Tibial artery (tissue), 4 donors: ENCODE measurements around the gene ADI1.
"Not testable (repeated sequence)": the region's sequence is repeated elsewhere in the genome, so short reads cannot be mapped to it uniquely, and the experiment has no call there.

ENCODE experiments used
- DNase-seq, 2 donors: peaks; one replicate each; pipeline ENCODE4 v3.0.0-alpha.2; 2019
- H3K27ac ChIP-seq, 2 donors: fragments of 200-600 bp; sonication (generic) in 1 of 2; 1 replicate in 1 of 2; 2 replicates in 1 of 2; pipeline ENCODE4 v1.5.1; 2018 to 2019; ENCODE audit warnings: mild to moderate bottlenecking in 1 of 2
- H3K27me3 ChIP-seq, 2 donors: fragments of 200-600 bp; sonication (generic) in 1 of 2; one replicate each; pipeline versions ENCODE4 v1.5.1 to v1.6.0; 2016 to 2019
- H3K36me3 ChIP-seq, 3 donors: fragments of 200-600 bp; sonication (generic) in 2 of 3; one replicate each; pipeline ENCODE4 v1.5.1; 2016 to 2019; ENCODE audit warnings: mild to moderate bottlenecking in 2 of 3
- H3K4me1 ChIP-seq, 4 donors: fragments of 200-600 bp; sonication (generic) in 2 of 4; 1 replicate in 3 of 4; 2 replicates in 1 of 4; pipeline ENCODE4 v1.5.1; 2016 to 2019
- H3K4me3 ChIP-seq, 2 donors: fragments of 200-600 bp; sonication (generic) in 1 of 2; 1 replicate in 1 of 2; 2 replicates in 1 of 2; pipeline ENCODE4 v1.5.1; 2018 to 2019; ENCODE audit warnings: mild to moderate bottlenecking in 2 of 2
- H3K9me3 ChIP-seq, 3 donors: fragments of 200-600 bp; sonication (generic) in 1 of 3; one replicate each; pipeline ENCODE4 v1.5.1; 2016 to 2019
- intact Hi-C: fragments of 100-400 bp; cut with DNase I; formaldehyde crosslinking; loops from one replicate; pipeline ENCODE4 v1.15.0; 2023; ENCODE audit warnings: low total_unique reads
- TF ChIP-seq, protein P1 (sequence below), 2 experiments: fragments of 200-600 bp in 1 of 2; fragments of 450-650 bp in 1 of 2; IDR thresholded peaks; one replicate each; pipeline ENCODE4 v1.5.1; 2017 to 2019; ENCODE audit warnings: antibody characterized with exemption in 2 of 2, mild to moderate bottlenecking in 1 of 2, moderate library complexity in 1 of 2

The ADI1 gene

DNA sequence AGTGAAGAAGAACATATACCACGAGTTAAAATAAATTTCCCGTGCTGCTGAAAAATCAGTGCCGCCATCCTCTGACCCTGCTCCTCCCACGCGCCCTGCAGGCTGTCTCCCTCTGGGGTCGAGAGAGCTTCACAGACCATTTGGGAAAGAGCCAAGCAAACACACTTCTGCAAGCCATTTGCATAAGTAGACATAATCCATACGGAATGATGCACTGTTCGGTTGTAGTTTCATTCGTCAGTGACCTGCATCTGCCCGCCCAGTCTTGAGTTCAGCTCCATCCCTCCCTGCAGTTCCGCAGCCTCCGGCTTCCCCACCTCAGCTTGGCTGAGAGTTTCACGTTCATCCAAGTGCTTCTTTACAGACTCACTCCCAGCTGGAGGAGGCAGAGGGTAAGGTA lies 70.2 kb downstream of the ADI1 start:
- H3K4me1 ChIP-seq: no peaks in the 10 kb centered on the region
- no peak overlapping the region for H3K4me3 ChIP-seq
- H3K9me3 ChIP-seq: no peaks in the 10 kb centered on the region
- intact Hi-C loops: no loop called here
- no peaks in the 10 kb centered on the region for H3K27me3 ChIP-seq
- H3K36me3 ChIP-seq: peaks cover 25 to 94% (median 47%) of the 10 kb centered on the region in 3 donors
- no peak overlapping the region for H3K27ac ChIP-seq
- DNase-seq: no peak
- TF ChIP-seq, protein P1, sequence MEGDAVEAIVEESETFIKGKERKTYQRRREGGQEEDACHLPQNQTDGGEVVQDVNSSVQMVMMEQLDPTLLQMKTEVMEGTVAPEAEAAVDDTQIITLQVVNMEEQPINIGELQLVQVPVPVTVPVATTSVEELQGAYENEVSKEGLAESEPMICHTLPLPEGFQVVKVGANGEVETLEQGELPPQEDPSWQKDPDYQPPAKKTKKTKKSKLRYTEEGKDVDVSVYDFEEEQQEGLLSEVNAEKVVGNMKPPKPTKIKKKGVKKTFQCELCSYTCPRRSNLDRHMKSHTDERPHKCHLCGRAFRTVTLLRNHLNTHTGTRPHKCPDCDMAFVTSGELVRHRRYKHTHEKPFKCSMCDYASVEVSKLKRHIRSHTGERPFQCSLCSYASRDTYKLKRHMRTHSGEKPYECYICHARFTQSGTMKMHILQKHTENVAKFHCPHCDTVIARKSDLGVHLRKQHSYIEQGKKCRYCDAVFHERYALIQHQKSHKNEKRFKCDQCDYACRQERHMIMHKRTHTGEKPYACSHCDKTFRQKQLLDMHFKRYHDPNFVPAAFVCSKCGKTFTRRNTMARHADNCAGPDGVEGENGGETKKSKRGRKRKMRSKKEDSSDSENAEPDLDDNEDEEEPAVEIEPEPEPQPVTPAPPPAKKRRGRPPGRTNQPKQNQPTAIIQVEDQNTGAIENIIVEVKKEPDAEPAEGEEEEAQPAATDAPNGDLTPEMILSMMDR (IDR thresholded peaks at IDR 0.05): no peak

DNA sequence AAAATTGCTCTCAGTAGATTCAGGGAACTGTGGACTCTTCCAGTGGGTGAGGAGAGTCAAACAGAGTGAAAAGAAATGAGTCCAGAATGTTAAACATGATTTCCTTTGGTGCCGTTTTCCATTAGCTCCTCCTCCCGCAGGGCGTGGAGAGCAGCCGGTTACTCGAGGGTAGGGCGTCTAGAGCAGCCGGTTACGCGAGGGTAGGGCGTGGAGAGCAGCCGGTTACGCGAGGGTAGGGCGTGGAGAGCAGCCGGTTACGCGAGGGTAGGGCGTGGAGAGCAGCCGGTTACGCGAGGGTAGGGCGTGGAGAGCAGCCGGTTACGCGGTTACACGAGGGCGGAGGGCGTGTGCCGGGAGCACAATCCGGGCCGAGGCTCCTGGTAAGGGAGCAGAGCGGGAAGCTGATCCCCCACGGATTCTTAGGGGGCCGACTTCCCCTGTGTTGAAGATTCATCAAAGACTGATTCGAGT lies 70.9 kb downstream of the ADI1 start:
- H3K4me1 ChIP-seq, H3K9me3 ChIP-seq, DNase-seq, intact Hi-C loops, H3K27me3 ChIP-seq, H3K4me3 ChIP-seq, H3K27ac ChIP-seq: not testable (repeated sequence)
- H3K36me3 ChIP-seq: peaks cover 31 to 94% (median 53%) of the 10 kb centered on the region in 3 donors

DNA sequence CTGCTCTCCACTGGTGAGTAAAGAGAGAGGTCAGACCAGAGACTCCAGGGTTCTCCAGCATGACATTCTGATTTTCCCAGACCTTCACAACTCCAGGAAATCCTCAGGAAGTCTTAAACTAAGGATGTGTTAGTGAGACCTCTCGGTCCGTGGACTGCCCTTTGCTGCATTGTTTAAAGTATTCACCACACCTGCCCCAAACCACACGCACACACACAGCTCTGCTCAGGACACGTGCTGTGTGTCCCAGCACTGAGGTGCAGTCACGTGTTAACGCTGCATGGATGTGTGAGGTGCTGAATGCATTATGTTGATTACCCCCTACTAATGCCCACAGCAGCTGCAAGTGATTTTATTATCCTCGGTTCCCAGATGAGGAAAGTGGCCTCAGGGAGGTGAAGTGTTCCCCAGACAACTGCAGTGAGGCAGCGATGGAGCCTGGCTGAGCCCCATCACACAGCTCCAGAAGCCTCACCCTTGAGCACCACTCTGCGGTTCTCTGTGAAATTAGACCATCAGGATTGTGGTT lies 71.5 kb downstream of the ADI1 start:
- TF ChIP-seq, protein P1 (IDR thresholded peaks at IDR 0.05): no peak
- DNase-seq: no peak
- Histone ChIP-seq H3K27ac (no peak overlapping the region), H3K9me3 (no peaks in the 10 kb centered on the region), H3K4me1 (no peaks in the 10 kb centered on the region), H3K4me3 (no peak overlapping the region), H3K27me3 (no peaks in the 10 kb centered on the region), H3K36me3 (peaks cover 32 to 91% (median 55%) of the 10 kb centered on the region in 3 donors)
- intact Hi-C loops: no loop called here
